Activated CD4-positive, alpha-beta T cell treated with anti-CD3 and anti-CD28 coated beads, Interleukin-2, amount 10 ng/mL, durations not matched to agents 24 days and 14 days (primary cell): Measurements from ENCODE around the gene AHSA1. TPM values are rescaled to one million over a fixed set of nuclear protein-coding genes. Genes with fewer than 3 reads are reported as not detected.

Experiments used
- DNase-seq: peaks from one replicate; pipeline ENCODE4 v3.0.0; 2022
- H3K27ac Mint-ChIP-seq: one replicate; pipeline ENCODE4 v1.8.0; 2022; ENCODE audit warnings: mild to moderate bottlenecking, mixed read lengths
- H3K27me3 Mint-ChIP-seq: one replicate; pipeline ENCODE4 v1.8.0; 2022; ENCODE audit warnings: mixed read lengths
- H3K36me3 Mint-ChIP-seq: one replicate; pipeline ENCODE4 v1.8.0; 2022; ENCODE audit warnings: low read depth, mild to moderate bottlenecking, mixed read lengths
- H3K4me1 Mint-ChIP-seq: one replicate; pipeline ENCODE4 v1.8.0; 2021; ENCODE audit warnings: mixed read lengths
- H3K4me3 Mint-ChIP-seq: one replicate; pipeline ENCODE4 v1.8.0; 2022; ENCODE audit warnings: mild to moderate bottlenecking, moderate library complexity, mixed read lengths
- H3K9me3 Mint-ChIP-seq: one replicate; pipeline ENCODE4 v1.8.0; 2021; ENCODE audit warnings: mixed read lengths
- intact Hi-C: fragments of 100-400 bp; cut with micrococcal nuclease; formaldehyde crosslinking; loops from one replicate; pipeline ENCODE4 v1.15.1; 2023
- total RNA-seq: library from RNA; stranded (reverse); gene quantifications from 2 replicates; pipeline ENCODE4 v1.2.3, GENCODE V29; 2022

The AHSA1 gene
- total RNA-seq, 1 donor from 2014 or later = 418 TPM

GRCh38 chr14:77508249-77508648 lies 50.4 kb downstream of the AHSA1 start:
- H3K4me1 Mint-ChIP-seq = no peaks in the 10 kb centered on the region
- H3K36me3 Mint-ChIP-seq = peaks cover 41% of the 10 kb centered on the region
- H3K9me3 Mint-ChIP-seq = peaks cover 2% of the 10 kb centered on the region
- H3K27me3 Mint-ChIP-seq = no peaks in the 10 kb centered on the region
- intact Hi-C loops = no loop called here
- H3K27ac Mint-ChIP-seq = no peak overlapping the region
- no peak for DNase-seq
- H3K4me3 Mint-ChIP-seq = no peak overlapping the region

- no peak overlapping the region for H3K4me3 Mint-ChIP-seq
- intact Hi-C loops = no loop called here
- DNase-seq = no peak
- no peaks in the 10 kb centered on the region for H3K9me3 Mint-ChIP-seq
- H3K36me3 Mint-ChIP-seq = peaks cover 41% of the 10 kb centered on the region
- no peaks in the 10 kb centered on the region for H3K4me1 Mint-ChIP-seq
- H3K27ac Mint-ChIP-seq = no peak overlapping the region
- H3K27me3 Mint-ChIP-seq = no peaks in the 10 kb centered on the region
Measured at GRCh38 chr14:77508876-77509275, 51.0 kb downstream of the AHSA1 start.

GRCh38 chr14:77509366-77509765 lies 51.5 kb downstream of the AHSA1 start:
- Mint-ChIP-seq H3K4me3 (no peak overlapping the region), H3K27ac (no peak overlapping the region), H3K36me3 (peaks cover 41% of the 10 kb centered on the region), H3K9me3 (no peaks in the 10 kb centered on the region), H3K4me1 (no peaks in the 10 kb centered on the region), H3K27me3 (no peaks in the 10 kb centered on the region)
- intact Hi-C loops = no loop called here
- DNase-seq = no peak

GRCh38 chr14:77511486-77512162 lies 53.7 kb downstream of the AHSA1 start:
- H3K9me3 Mint-ChIP-seq = no peaks in the 10 kb centered on the region
- no peak for DNase-seq
- peaks cover 38% of the 10 kb centered on the region for H3K36me3 Mint-ChIP-seq
- no peaks in the 10 kb centered on the region for H3K27me3 Mint-ChIP-seq
- no peaks in the 10 kb centered on the region for H3K4me1 Mint-ChIP-seq
- no peak overlapping the region for H3K4me3 Mint-ChIP-seq
- H3K27ac Mint-ChIP-seq = no peak overlapping the region
- intact Hi-C loops = no loop called here

GRCh38 chr14:77516126-77516525 lies 58.2 kb downstream of the AHSA1 start:
- no peak for DNase-seq
- Mint-ChIP-seq H3K4me1 (no peaks in the 10 kb centered on the region), H3K9me3 (no peaks in the 10 kb centered on the region), H3K4me3 (no peak overlapping the region), H3K27ac (no peak overlapping the region), H3K27me3 (no peaks in the 10 kb centered on the region), H3K36me3 (peaks cover 44% of the 10 kb centered on the region)
- intact Hi-C loops = no loop called here

Other genes starting within 250 kb of the AHSA1 start
- not detected in 2 replicates for gene NGB, start 186.9 kb upstream of the AHSA1 start, total RNA-seq
- 23.5 and 24.3 TPM in 2 replicates for gene POMT2, start 137.2 kb upstream of the AHSA1 start, total RNA-seq
- 9.5 and 9.9 TPM in 2 replicates for gene GSTZ1, start 137.1 kb upstream of the AHSA1 start, total RNA-seq
- gene TMED8, start 81.0 kb upstream of the AHSA1 start, total RNA-seq = 31.1 and 32.1 TPM in 2 replicates
- gene SAMD15, start 80.7 kb upstream of the AHSA1 start, total RNA-seq = 0.28 and 0.63 TPM in 2 replicates
- gene NOXRED1, start 34.6 kb upstream of the AHSA1 start, total RNA-seq = 0.19 and 0.40 TPM in 2 replicates
- 17.7 and 18.5 TPM in 2 replicates for gene VIPAS39, start 492 bp upstream of the AHSA1 start, total RNA-seq
- gene ISM2, start 40.7 kb downstream of the AHSA1 start, total RNA-seq = 0.07 and 0.12 TPM in 2 replicates
- gene SPTLC2, start 158.5 kb downstream of the AHSA1 start, total RNA-seq = 26.6 and 28.3 TPM in 2 replicates
- gene ALKBH1, start 249.9 kb downstream of the AHSA1 start, total RNA-seq = 17.9 and 19.2 TPM in 2 replicates